Measurements from ENCODE around the gene ZFP30. TPM values are rescaled to one million over a fixed set of nuclear protein-coding genes. Genes with fewer than 3 reads are reported as not detected.

ZFP30 gene
- total RNA-seq, 1 experiment from 2014 or later, result 4.7 TPM

- H3K9me2 ChIP-seq (ENCODE audit: insufficient read depth), result no peaks in the 10 kb centered on the region
- ATAC-seq, result peak; percentile 78
- peak overlapping the region; percentile 59 for H3K27ac ChIP-seq (ENCODE audit: low read depth, low read length)
- peaks cover 4 to 6% of the 10 kb centered on the region in 2 experiments; a peak in 2 of 4 replicates for H3K9me3 ChIP-seq (ENCODE audit: control insufficient read depth in 1 of 2, insufficient read depth in 1 of 2, low read depth in 1 of 2, low read length in 2 of 2)
- ChIA-PET CTCF (no interaction called here), POLR2A (no interaction called here), RAD21 (ENCODE audit: low non-redundant PET in 1 of 2, low total read pairs in 2 of 2, uncharacterized antibody in 2 of 2, unreplicated experiment in 2 of 2) (no interaction called here)
- no peak overlapping the region for H2AFZ ChIP-seq (ENCODE audit: low read depth, low read length, poor library complexity, severe bottlenecking)
- H3K27me3 ChIP-seq (ENCODE audit: insufficient read depth, low read length), result no peaks in the 10 kb centered on the region
- H3K4me2 ChIP-seq (ENCODE audit: low read length), result peak overlapping the region; percentile 80
- peak; percentile 43 for DNase-seq (ENCODE audit: low read depth, low spot score)
- H3K79me2 ChIP-seq (ENCODE audit: insufficient read depth, low read length), result peaks cover 3% of the 10 kb centered on the region; the same call in 1 of the 2 replicates
- H3K4me1 ChIP-seq (ENCODE audit: control insufficient read depth in 1 of 2, insufficient read depth in 2 of 2, low read length in 2 of 2), result peaks cover 2 to 12% of the 10 kb centered on the region in 2 experiments; a peak in 2 of 4 replicates
- TSS peak; percentile 69 for BruUV-seq (replicated peaks)
- H4K20me1 ChIP-seq (ENCODE audit: insufficient read depth), result no peaks in the 10 kb centered on the region
- TF ChIP-seq SIN3A (IDR thresholded peaks at IDR 0.05; ENCODE audit: low read depth) (no peak), FOSL1 (IDR thresholded peaks at IDR 0.05; ENCODE audit: low read depth) (no peak), ELF1 (IDR thresholded peaks at IDR 0.05; ENCODE audit: borderline replicate concordance, low read depth) (no peak), ZBTB33 (IDR thresholded peaks at IDR 0.05; ENCODE audit: extremely low read depth, insufficient replicate concordance, low read length) (peak; percentile 45), EGR1 (IDR thresholded peaks at IDR 0.05; ENCODE audit: low read depth) (peak; percentile 47; the same call in 1 of the 2 replicates), POLR2A (IDR thresholded peaks at IDR 0.05; ENCODE audit: borderline replicate concordance, extremely low read depth, insufficient read depth, insufficient read length) (no peak), SP1 (IDR thresholded peaks at IDR 0.05; ENCODE audit: low read depth) (no peak), CBX3 (IDR thresholded peaks at IDR 0.05; ENCODE audit: low read depth) (no peak), MAX (IDR thresholded peaks at IDR 0.05) (peak; percentile 41; the same call in 1 of the 2 replicates), TCF7L2 (IDR thresholded peaks at IDR 0.05; ENCODE audit: borderline replicate concordance, extremely low read depth, insufficient read depth, insufficient read length) (no peak), ZFX (IDR thresholded peaks at IDR 0.05) (no peak), YY1 (IDR thresholded peaks at IDR 0.05; ENCODE audit: extremely low read depth, insufficient replicate concordance, low read depth, low read length) (no peak)
- intact Hi-C loops (cut with micrococcal nuclease), result no loop called here
- H3K4me3 ChIP-seq (replicated peaks in 1 of 2; ENCODE audit: low read depth in 1 of 2, low read length in 2 of 2), result peak overlapping the region; percentile 61 to 70
- peak overlapping the region; percentile 68; the same call in 1 of the 2 replicates for H3K9ac ChIP-seq (ENCODE audit: low read length)
- H3K36me3 ChIP-seq (ENCODE audit: control insufficient read depth in 1 of 2, insufficient read depth in 2 of 2, low read length in 2 of 2), result no peaks in the 10 kb centered on the region
These were observed 565 bp upstream of the ZFP30 start for GRCh38 chr19:37655689-37656371.

Data from HCT116 (cell line).